ENCODE results near the gene ECI1. TPM values are rescaled to one million over a fixed set of nuclear protein-coding genes. Genes with fewer than 3 reads are reported as not detected.

ECI1 gene
- total RNA-seq, 1 donor from 2014 or later = 50.4 TPM

DNA sequence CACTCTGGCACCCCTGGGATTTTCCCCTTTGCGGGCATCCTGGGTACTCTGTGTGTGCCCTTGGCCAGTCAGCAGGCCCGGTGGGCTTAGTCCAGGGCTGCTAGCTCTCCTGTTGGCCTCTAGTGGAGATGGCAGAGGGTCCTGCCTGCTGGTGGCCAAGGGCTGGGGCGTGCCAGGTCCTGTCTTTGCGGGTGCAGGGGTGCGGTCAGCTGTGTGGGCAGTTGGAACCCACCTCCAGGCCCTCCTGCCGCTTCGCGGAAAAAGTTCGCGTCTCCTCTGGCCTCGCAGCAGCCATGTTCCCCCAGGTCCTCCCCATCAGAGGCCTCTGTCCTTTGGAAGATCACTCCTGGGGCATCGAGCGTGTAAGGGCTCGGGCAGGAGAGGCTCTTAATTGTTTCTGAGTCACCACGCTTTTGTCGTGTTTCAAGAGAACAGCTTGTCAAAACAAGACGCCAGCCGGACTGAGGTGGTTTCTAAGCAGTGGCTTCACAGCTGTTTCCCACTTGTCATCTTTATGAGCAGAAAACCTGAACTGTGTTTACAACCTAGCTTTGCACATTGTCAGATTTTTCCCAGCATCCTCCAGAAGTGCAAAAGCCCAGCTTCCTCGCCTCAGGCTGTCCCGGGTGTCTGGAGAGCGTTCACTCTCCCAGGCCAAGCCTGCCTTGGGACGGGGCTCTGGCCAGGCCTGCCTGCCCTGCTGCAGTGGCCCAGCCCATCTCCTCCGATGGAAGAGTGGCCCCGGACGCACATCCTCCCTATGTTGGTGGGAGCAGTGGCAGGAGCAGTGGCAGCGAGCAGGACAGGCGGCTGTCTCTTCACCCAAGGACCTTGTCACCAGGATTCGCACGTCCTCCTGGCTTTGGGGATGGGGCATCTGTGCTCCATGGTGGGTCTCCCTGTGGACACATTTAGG, 20.1 kb downstream of the ECI1 start:
- peaks cover 13% of the 10 kb centered on the region for H3K27me3 ChIP-seq (ENCODE audit: low read depth)
- H3K4me1 ChIP-seq = peaks cover 4% of the 10 kb centered on the region
- no peak overlapping the region for H3K27ac ChIP-seq
- no peak for DNase-seq
- no peak for ATAC-seq
- no peaks in the 10 kb centered on the region for H3K9me3 ChIP-seq
- H3K36me3 ChIP-seq = peaks cover 78% of the 10 kb centered on the region
- H3K4me3 ChIP-seq = no peak overlapping the region
- intact Hi-C loops (cut with DNase I) = no loop called here
- TF ChIP-seq, protein P1, sequence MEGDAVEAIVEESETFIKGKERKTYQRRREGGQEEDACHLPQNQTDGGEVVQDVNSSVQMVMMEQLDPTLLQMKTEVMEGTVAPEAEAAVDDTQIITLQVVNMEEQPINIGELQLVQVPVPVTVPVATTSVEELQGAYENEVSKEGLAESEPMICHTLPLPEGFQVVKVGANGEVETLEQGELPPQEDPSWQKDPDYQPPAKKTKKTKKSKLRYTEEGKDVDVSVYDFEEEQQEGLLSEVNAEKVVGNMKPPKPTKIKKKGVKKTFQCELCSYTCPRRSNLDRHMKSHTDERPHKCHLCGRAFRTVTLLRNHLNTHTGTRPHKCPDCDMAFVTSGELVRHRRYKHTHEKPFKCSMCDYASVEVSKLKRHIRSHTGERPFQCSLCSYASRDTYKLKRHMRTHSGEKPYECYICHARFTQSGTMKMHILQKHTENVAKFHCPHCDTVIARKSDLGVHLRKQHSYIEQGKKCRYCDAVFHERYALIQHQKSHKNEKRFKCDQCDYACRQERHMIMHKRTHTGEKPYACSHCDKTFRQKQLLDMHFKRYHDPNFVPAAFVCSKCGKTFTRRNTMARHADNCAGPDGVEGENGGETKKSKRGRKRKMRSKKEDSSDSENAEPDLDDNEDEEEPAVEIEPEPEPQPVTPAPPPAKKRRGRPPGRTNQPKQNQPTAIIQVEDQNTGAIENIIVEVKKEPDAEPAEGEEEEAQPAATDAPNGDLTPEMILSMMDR (IDR thresholded peaks at IDR 0.05) = no peak

DNA sequence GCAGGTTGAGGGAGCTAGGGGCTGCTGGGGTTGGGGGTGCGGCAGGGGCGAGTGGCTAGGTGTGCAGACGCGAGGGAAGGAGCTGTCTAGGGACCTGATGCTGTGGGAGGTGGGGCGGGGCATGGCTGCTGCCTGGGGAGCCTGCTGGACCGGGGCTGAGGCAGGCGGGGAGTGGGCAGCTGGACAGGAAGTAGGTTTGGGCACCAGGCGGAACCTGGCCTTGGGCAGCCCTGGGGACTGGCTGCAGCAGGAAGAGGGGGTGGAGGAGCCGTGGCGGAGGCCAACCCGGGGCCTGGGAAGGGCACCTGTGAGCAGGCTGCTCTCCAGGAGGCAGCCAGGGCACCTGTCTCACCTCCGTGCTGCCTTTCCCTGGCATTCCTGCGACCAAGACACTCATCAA, 21.0 kb downstream of the ECI1 start:
- Histone ChIP-seq H3K36me3 (peaks cover 73% of the 10 kb centered on the region), H3K4me3 (no peak overlapping the region), H3K27ac (no peak overlapping the region), H3K9me3 (no peaks in the 10 kb centered on the region), H3K4me1 (peaks cover under 1% of the 10 kb centered on the region), H3K27me3 (ENCODE audit: low read depth) (peaks cover 5% of the 10 kb centered on the region)
- intact Hi-C loops (cut with DNase I) = no loop called here
- no peak for ATAC-seq
- peak; percentile 39 for DNase-seq
- TF ChIP-seq, protein P1 (IDR thresholded peaks at IDR 0.05) = no peak

DNA sequence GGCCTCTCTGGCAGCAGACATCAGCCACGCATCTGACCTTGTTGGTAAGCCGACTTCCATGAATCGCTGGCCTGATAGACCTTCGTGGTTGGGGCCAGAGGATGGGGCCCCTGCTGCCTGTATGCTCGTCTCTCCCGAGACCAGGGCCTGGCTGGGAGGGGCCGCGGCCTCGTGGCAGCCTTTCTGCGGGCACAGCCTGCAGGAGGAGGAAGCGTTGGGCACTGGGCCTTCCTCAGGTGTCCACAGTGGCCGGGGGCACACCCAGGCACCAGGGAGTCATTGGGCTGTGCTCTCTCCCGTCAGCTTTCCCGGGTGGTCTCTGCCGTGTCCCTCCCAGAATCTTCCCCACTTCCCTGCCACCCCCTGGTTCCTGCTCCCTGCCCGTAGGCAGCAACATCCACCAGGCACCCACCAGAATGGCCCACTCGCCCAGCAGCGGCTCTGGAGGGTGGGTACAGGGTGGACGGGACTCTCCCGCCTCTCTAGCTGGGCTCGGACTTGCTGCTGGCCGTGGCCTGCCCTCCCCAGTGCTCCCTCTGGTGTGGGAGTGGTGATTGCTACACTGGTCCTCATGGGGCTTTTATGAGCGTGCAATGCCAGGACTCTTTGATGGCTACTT, 21.6 kb downstream of the ECI1 start:
- DNase-seq (no peak), ATAC-seq (no peak)
- peaks cover 66% of the 10 kb centered on the region for H3K36me3 ChIP-seq

DNA sequence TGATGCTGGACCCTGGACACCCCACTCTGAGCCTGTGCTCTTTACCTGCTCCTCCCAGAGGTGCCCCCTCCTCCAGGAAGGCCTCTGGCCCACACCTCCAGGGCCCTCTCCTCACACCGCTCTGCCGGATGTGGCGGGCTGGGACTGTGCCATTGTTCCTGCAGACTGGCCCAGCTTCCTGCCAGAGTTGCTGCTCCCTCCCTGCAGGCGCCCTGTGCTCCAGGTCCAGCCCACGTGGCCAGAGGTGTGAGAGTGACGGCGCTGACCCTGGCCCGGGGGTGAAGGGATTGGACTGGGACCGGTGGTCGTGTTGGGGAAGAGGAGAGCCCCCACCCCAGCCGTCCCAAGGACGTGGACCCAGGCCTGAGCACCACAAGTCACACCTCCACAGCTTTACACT, 22.3 kb downstream of the ECI1 start:
- H3K36me3 ChIP-seq = peaks cover 60% of the 10 kb centered on the region
- DNase-seq (no peak), ATAC-seq (no peak)
- peaks cover 13% of the 10 kb centered on the region for H3K4me1 ChIP-seq
- no peaks in the 10 kb centered on the region for H3K27me3 ChIP-seq (ENCODE audit: low read depth)
- no peak overlapping the region for H3K4me3 ChIP-seq
- TF ChIP-seq, protein P1 (IDR thresholded peaks at IDR 0.05) = no peak
- no peaks in the 10 kb centered on the region for H3K9me3 ChIP-seq
- no peak overlapping the region for H3K27ac ChIP-seq
- intact Hi-C loops (cut with DNase I) = no loop called here

More for the DNA sequence above, 21.6 kb downstream of the ECI1 start:
- H3K9me3 ChIP-seq = no peaks in the 10 kb centered on the region
- H3K4me3 ChIP-seq = no peak overlapping the region
- peaks cover 7% of the 10 kb centered on the region for H3K4me1 ChIP-seq
- TF ChIP-seq, protein P1 (IDR thresholded peaks at IDR 0.05) = no peak
- intact Hi-C loops (cut with DNase I) = no loop called here
- no peak overlapping the region for H3K27ac ChIP-seq
- H3K27me3 ChIP-seq (ENCODE audit: low read depth) = no peaks in the 10 kb centered on the region

DNA sequence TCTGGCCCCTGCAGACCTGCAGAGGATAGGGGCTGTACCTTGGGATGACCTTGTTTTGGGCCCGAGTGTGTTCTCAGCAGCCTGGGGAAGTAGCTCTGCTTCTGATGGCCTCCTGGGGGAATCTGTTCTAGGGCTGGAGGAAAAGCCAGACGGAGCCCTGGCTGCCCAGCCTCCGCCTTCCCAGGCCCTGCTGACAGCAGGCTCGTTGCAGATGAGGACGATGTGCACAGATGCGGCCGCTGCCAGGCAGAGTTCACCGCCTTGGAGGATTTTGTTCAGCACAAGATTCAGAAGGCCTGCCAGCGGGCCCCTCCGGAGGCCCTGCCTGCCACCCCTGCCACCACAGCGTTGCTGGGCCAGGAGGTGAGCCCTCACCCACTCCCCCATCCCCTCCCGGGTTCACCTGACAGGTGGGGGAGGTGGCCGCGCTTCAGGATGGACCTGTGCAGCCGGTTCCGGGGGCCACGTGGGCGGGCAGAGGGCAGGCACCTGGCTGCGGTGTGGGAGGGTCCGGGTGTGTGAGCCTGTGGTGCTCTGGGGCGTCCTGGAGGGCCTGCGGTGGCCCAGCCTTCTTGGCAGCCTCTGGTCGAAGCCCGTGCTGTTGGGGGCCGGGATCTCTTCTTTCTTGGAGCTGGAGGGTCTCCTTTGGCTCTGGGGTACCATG, 23.1 kb downstream of the ECI1 start:
- no peak overlapping the region for H3K27ac ChIP-seq
- DNase-seq (no peak), ATAC-seq (no peak)
- peaks cover 16% of the 10 kb centered on the region for H3K4me1 ChIP-seq
- no peaks in the 10 kb centered on the region for H3K9me3 ChIP-seq
- no peaks in the 10 kb centered on the region for H3K27me3 ChIP-seq (ENCODE audit: low read depth)
- intact Hi-C loops (cut with DNase I) = no loop called here
- H3K36me3 ChIP-seq = peaks cover 52% of the 10 kb centered on the region
- TF ChIP-seq, protein P1 (IDR thresholded peaks at IDR 0.05) = no peak
- no peak overlapping the region for H3K4me3 ChIP-seq
